PC-9 (cell line): ENCODE measurements around the gene ADGRL1. TPM values are rescaled to one million over a fixed set of nuclear protein-coding genes. Genes with fewer than 3 reads are reported as not detected.
"Not testable (repeated sequence)": the region's sequence is repeated elsewhere in the genome, so short reads cannot be mapped to it uniquely, and the experiment has no call there.

ENCODE experiments used
- Bru-seq: library from RNA; stranded (reverse); fragments of 400-500 nt; gene quantifications from one replicate; lab custom pipeline; 2021; lab: Mats Ljungman, UMichigan
- BruChase-seq, 2 experiments: library from RNA; stranded (reverse); fragments of 400-500 nt; gene quantifications; one replicate each; lab custom pipeline; 2021; lab: Mats Ljungman, UMichigan
- BruUV-seq: library from RNA; stranded (reverse); fragments of 400-500 nt; replicated peaks from 2 replicates; lab custom pipeline; 2021; lab: Mats Ljungman, UMichigan
- CTCF ChIA-PET: fragments of 300-600 bp; sonication (Branson Sonifier 250); formaldehyde crosslinking; loops from one replicate; lab custom pipeline; 2022; ENCODE audit warnings: antibody characterized with exemption; lab: Charles Lee
- POLR2A ChIA-PET: fragments of 300-600 bp; sonication (Branson Sonifier 250); formaldehyde crosslinking; loops from one replicate; lab custom pipeline; 2022; ENCODE audit warnings: antibody characterized with exemption; ENCODE audit not compliant: unreplicated experiment; lab: Charles Lee
- DNase-seq, 2 experiments: peaks; one replicate each; pipeline versions ENCODE4 v3.0.0 to v3.0.0-alpha.2; 2015 to 2022; ENCODE audit warnings: mixed read lengths in 1 of 2
- H2AFZ ChIP-seq: fragments of 200-600 bp; sonication (generic); 2 replicates; pipeline ENCODE4 v1.8.1; 2017; ENCODE audit warnings: antibody characterized with exemption
- H3F3A ChIP-seq: fragments of 200-600 bp; sonication (generic); 2 replicates; pipeline ENCODE4 v1.8.1; 2017; ENCODE audit warnings: antibody characterized with exemption, mild to moderate bottlenecking, low read depth; ENCODE audit not compliant: insufficient read depth
- H3K27ac ChIP-seq: fragments of 200-600 bp; sonication (generic); 2 replicates; pipeline ENCODE4 v1.6.1; 2016; ENCODE audit warnings: mixed run types
- H3K27me3 ChIP-seq: fragments of 200-600 bp; sonication (generic); 2 replicates; pipeline ENCODE4 v1.6.1; 2016; ENCODE audit warnings: low read depth, mixed run types; ENCODE audit not compliant: insufficient read depth
- H3K36me3 ChIP-seq: fragments of 200-600 bp; sonication (generic); 2 replicates; pipeline ENCODE4 v1.6.1; 2016; ENCODE audit warnings: low read depth, mixed run types
- H3K4me1 ChIP-seq: fragments of 200-600 bp; sonication (generic); replicated peaks from 2 replicates; pipeline ENCODE4 v1.6.1; 2016; ENCODE audit warnings: mixed run types; ENCODE audit not compliant: insufficient read depth
- H3K4me2 ChIP-seq: fragments of 200-600 bp; sonication (generic); 2 replicates; pipeline ENCODE4 v1.6.1; 2017; ENCODE audit warnings: mixed run types
- H3K4me3 ChIP-seq: fragments of 200-600 bp; sonication (generic); 2 replicates; pipeline ENCODE4 v1.6.1; 2016; ENCODE audit warnings: mixed run types
- H3K79me2 ChIP-seq: fragments of 200-600 bp; sonication (generic); 2 replicates; pipeline ENCODE4 v1.6.1; 2017; ENCODE audit warnings: low read depth, mixed run types
- H3K9me2 ChIP-seq: fragments of 200-600 bp; sonication (generic); 2 replicates; pipeline ENCODE4 v1.8.1; 2017; ENCODE audit warnings: mild to moderate bottlenecking; ENCODE audit not compliant: insufficient read depth
- H3K9me3 ChIP-seq: fragments of 200-600 bp; sonication (generic); 2 replicates; pipeline ENCODE4 v1.8.1; 2016; ENCODE audit warnings: low read depth; ENCODE audit not compliant: insufficient read depth
- H4K20me1 ChIP-seq: fragments of 200-600 bp; sonication (generic); 2 replicates; pipeline ENCODE4 v1.8.1; 2017; ENCODE audit not compliant: insufficient read depth
- intact Hi-C: fragments of 100-400 bp; cut with micrococcal nuclease; formaldehyde crosslinking; loops from one replicate; pipeline ENCODE4 v1.10.0; 2022; ENCODE audit not compliant: unreplicated experiment
- long read RNA-seq: library from polyadenylated mRNA; stranded (forward); transcript quantifications from one replicate; pipeline ENCODE4 v2.0.0, GENCODE V29; 2022
- total RNA-seq: library from RNA; stranded (reverse); gene quantifications from 2 replicates; pipeline ENCODE4 v1.2.3, GENCODE V29; 2021

Gene ADGRL1
- total RNA-seq = 28.5 and 31.5 TPM in 2 replicates
- percentile 49 among the genes with signal in this experiment for Bru-seq, nascent RNA
- percentile 55 among the genes with signal in this experiment for BruChase-seq, experiment 1, labeled RNA remaining after a 2-hour chase
- percentile 67 among the genes with signal in this experiment for BruChase-seq, experiment 2, labeled RNA remaining after a 6-hour chase
- long read RNA-seq, partial matches to known transcripts = 0 of 14 reads
- long read RNA-seq, other reads (novel, unspliced or antisense) = 14 of 14 reads

DNA sequence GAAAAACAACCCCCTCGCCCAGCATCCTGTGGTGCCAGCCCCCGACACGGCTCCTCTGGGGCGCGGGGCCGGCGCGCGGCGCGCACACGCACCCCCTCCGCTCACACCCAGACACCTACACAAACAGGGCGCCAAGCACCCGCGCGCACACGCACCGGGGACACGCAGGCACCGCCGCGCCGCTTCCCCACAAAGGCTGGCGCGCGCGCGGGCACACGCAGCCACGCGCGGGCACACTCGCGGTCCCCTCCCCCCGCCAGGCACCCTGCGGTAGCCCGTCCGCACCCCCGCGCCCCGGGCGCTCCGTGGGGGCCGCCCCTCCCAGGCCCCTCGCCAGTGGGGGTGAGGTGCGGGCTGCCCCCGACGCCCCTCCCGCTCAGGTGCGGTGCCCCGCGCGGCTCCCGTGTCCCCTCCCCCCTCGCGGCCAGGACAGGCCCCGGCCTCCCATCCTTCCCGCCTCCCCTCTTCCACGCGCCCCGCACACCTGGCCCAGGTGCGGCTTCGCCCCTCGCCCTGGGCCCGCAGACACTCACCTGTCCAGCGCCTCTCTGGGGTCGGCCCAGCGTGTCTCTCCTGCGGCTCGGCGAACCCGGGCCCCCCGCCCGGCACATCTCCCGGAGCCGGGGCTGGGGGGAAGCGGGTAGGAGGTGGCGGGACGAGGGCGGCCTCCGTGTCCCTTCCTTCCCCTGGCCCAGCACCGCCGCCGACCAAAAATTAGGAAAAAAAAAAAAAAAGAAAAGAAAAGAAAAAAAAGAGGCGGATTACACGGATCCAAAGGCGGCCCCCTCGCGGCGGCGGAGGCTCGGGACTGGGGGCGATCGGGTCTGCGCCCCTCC, at the start of gene ADGRL1:
Gene ADGRL1 (minus strand): TSS at position 718 of the 836 bp plus-strand sequence. CDS start 22,567 bp downstream, outside the sequence.
- H4K20me1 ChIP-seq, H3K27me3 ChIP-seq, H3K36me3 ChIP-seq, POLR2A ChIA-PET, H3K9me2 ChIP-seq, H3K9me3 ChIP-seq, BruUV-seq, H3K27ac ChIP-seq, H3K4me1 ChIP-seq, CTCF ChIA-PET, DNase-seq: not testable (repeated sequence)
- H3K79me2 ChIP-seq = peaks cover 13% of the 10 kb centered on the region; the same call in 1 of the 2 replicates
- intact Hi-C loops = loop anchor here (5.0 to 10.0 kb wide), 3 partner anchors 127 to 323 kb away; no protein-coding TSS in a partner anchor
- peak within 1 kb of the TSS; percentile 89 for H3K4me2 ChIP-seq
- peak within 1 kb of the TSS; percentile 86 for H2AFZ ChIP-seq
- peaks cover 12% of the 10 kb centered on the region; the same call in 1 of the 2 replicates for H3F3A ChIP-seq
- peak within 1 kb of the TSS; percentile 80 for H3K4me3 ChIP-seq

- H4K20me1 ChIP-seq, CTCF ChIA-PET, H3K27ac ChIP-seq, H3K9me2 ChIP-seq, intact Hi-C loops, H3K36me3 ChIP-seq, H3K4me2 ChIP-seq, H3K4me3 ChIP-seq, H3K4me1 ChIP-seq, H3K27me3 ChIP-seq, H3K79me2 ChIP-seq, H3F3A ChIP-seq, POLR2A ChIA-PET, H2AFZ ChIP-seq, H3K9me3 ChIP-seq, DNase-seq, BruUV-seq: not testable (repeated sequence)
Observed at GRCh38 chr19:14255316-14255715, 49.3 kb upstream of the ADGRL1 start.

GRCh38 chr19:14253822-14254599, 48.0 kb upstream of the ADGRL1 start:
- BruUV-seq, H3K27me3 ChIP-seq, intact Hi-C loops, H3K79me2 ChIP-seq, DNase-seq, H3K4me3 ChIP-seq, POLR2A ChIA-PET, H3K9me2 ChIP-seq, H3K9me3 ChIP-seq, H4K20me1 ChIP-seq, H3F3A ChIP-seq, CTCF ChIA-PET, H3K27ac ChIP-seq, H3K4me2 ChIP-seq, H2AFZ ChIP-seq, H3K36me3 ChIP-seq: not testable (repeated sequence)
- peaks cover 14% of the 10 kb centered on the region; the same call in 1 of the 2 replicates for H3K4me1 ChIP-seq

- intact Hi-C loops, H2AFZ ChIP-seq, H3K79me2 ChIP-seq, DNase-seq, H4K20me1 ChIP-seq, H3F3A ChIP-seq, H3K9me3 ChIP-seq, H3K9me2 ChIP-seq, H3K36me3 ChIP-seq, H3K4me2 ChIP-seq, BruUV-seq, H3K27ac ChIP-seq, H3K4me3 ChIP-seq, POLR2A ChIA-PET, H3K27me3 ChIP-seq: not testable (repeated sequence)
- peaks cover 14% of the 10 kb centered on the region; the same call in 1 of the 2 replicates for H3K4me1 ChIP-seq
- CTCF ChIA-PET = interaction anchor here (0.7 kb wide), 1 partner anchor 74 kb away, joined by 8 read pairs; no protein-coding TSS in a partner anchor
Observed at GRCh38 chr19:14252136-14252535, 46.2 kb upstream of the ADGRL1 start.
